GM12801 (cell line): ENCODE measurements around the gene AS3MT.

Source experiments
- CTCF ChIP-seq: IDR thresholded peaks from one replicate; pipeline ENCODE4 v1.5.1; 2011; ENCODE audit warnings: control low read depth; ENCODE audit not compliant: insufficient read length; ENCODE audit errors: extremely low read depth

Gene AS3MT

GRCh38 chr10:102935939-102936605 is 66.8 kb downstream of the AS3MT start:
- no peak for TF ChIP-seq CTCF

- no peak for TF ChIP-seq CTCF
Measured at GRCh38 chr10:102941401-102941800, 72.1 kb downstream of the AS3MT start.

GRCh38 chr10:102945449-102945848 is 76.2 kb downstream of the AS3MT start:
- no peak for TF ChIP-seq CTCF

GRCh38 chr10:102945962-102946361 is 76.7 kb downstream of the AS3MT start:
- no peak for TF ChIP-seq CTCF

GRCh38 chr10:102946992-102947391 is 77.7 kb downstream of the AS3MT start:
- TF ChIP-seq CTCF, result no peak

GRCh38 chr10:102948176-102948575 is 78.9 kb downstream of the AS3MT start:
- TF ChIP-seq CTCF, result no peak

- no peak for TF ChIP-seq CTCF
Measured at GRCh38 chr10:102948786-102949185, 79.5 kb downstream of the AS3MT start.
